GM21515 (cell line): Measurements from ENCODE around the gene EYS.
"Not testable (repeated sequence)": the region's sequence is repeated elsewhere in the genome, so short reads cannot be mapped to it uniquely, and the experiment has no call there.

Source experiments
- ATAC-seq: cut with Tn5 transposase; IDR thresholded peaks from one replicate; pipeline ENCODE4 v1.9.1; 2021; ENCODE audit not compliant: unreplicated experiment

EYS gene

DNA sequence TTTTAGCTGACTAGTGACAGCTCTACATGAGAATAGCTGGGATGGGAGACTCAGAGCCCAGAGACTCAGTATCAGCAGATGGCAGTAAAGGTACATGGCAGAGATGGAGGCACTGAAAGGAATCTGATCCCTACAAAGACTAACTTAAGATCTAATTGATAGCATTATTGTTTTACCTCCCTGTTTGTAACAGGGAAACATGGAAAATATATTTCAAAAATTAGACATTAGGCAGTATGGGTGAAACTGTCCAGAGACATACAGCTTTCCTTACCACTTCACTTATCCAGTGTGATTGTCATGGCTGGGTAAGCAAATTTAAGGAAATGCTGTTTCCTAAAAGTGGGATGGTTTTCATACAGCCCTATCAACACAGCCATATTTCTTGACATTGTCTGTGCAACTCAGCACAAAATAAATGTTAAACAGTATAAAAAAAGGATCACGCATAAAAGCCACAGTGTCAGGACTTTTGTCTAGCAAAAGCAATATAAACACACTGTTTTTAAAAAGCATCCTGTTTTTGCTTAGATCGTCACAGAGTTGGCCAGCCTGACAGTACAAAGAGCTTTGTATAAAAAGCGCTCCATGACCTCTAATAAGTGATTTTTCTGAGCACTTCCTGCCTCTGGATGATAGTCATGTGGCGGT, 1694.5 kb downstream of the EYS start:
- no peak for ATAC-seq

- ATAC-seq, result no peak
Observed at GRCh38 chr6:64010666-64011065, 1696.4 kb downstream of the EYS start.

DNA sequence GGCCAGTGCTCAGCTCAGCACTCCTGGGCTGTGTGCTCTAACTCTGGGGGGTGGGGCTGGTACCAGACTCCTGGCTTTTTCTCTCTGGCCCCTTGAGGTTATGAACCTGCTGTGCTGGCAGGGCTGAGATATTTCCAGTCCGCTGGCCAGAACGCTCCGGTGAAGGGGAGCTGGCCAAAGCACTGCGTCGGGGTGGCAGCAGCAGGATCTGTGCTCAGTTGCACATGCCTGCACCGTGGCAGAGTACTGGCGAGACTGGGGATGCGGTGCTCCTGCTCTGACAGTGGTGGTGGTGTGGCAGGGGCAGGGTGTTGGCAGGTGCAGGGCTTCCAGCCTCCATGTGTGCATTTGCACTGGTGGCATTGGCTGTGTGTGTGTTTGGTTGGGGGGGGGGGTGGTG, 1697.0 kb downstream of the EYS start:
- ATAC-seq, result no peak

DNA sequence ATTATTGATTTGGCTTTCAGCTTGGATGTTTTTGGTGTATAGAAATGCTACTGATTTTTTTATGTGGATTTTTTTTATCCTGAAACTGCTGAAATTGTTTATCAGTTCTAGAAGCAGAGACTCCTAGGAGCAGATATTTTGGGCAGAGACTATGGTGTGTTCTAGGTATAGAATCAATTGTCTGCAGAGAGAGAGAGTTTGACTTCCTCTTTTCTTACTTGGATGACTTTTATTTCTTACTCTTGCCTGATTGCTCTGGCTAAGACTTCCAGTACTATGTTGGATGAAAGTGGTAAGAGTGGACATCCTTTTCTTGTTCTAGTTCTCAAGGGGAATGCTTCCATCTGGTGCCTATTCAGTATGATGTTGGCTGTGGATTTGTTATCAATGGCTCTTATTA, 1700.8 kb downstream of the EYS start:
- ATAC-seq, result no peak

GRCh38 chr6:64000818-64001491, 1706.1 kb downstream of the EYS start:
- no peak for ATAC-seq

DNA sequence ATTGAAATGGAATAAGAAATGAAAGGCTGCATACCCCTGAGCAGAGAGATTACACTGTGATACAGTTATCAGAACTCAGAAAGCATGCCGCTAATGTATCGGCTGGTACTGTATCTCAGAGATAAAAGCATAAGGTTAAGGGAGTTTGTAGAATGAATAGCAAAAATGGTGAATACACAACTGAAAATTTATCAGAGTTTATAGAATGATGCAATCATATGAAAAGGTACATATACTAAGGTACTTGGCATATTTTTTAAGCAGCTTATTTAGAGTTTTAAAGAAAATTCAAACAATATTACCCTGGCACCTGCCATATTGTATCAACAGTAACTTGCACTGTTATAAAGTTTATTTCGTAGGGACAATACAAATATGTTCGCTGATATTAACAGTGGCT, 1707.4 kb downstream of the EYS start:
- no peak for ATAC-seq

DNA sequence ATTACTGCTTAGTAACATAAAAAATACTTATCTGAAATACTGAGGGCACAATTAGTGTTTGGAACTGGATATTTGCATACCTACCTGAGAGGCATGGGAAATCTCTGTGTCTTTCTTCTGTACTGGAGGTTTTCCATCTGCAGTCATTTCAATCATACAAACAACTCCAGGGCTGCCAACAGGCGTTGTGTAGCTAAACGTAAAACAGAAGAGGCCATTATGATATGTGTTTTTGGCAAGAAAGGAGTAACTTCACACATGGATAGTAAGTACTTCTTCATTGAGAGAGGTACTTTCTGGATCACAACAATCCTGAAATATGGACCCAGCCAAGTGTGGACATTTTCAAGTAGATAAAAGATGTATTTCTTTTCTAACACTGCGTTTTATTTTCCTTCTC, 1708.0 kb downstream of the EYS start:
- ATAC-seq, result no peak

GRCh38 chr6:63997734-63998133, 1709.3 kb downstream of the EYS start:
- ATAC-seq, result no peak

DNA sequence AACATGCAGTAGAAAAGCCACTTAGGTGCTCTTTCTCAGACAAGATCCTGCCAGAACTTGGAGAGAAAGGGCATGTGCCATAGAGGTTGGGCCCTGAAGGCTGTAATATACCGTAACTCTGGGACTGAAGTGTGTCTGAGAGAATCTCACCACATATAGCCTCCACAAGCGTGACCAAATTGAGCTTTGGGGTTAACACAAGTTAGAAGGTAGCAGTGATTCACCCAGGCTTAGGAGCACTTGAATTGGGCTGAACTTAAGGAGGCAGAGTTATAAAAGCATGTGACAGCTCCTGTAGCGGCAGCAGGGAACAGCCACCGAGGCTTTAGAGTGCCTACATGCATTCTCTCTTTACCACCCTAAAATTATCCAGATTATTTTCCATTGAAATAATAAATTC, 1709.8 kb downstream of the EYS start:
- no peak for ATAC-seq

- ATAC-seq, result no peak
Observed at GRCh38 chr6:63985223-63985622, 1721.8 kb downstream of the EYS start.

GRCh38 chr6:63975699-63976098, 1731.3 kb downstream of the EYS start:
- ATAC-seq, result no peak

- ATAC-seq, result no peak
Observed at GRCh38 chr6:63968650-63969049, 1738.4 kb downstream of the EYS start.

- ATAC-seq, result no peak
Observed at GRCh38 chr6:63964366-63964765, 1742.7 kb downstream of the EYS start.

- no peak for ATAC-seq
Observed at GRCh38 chr6:63963769-63964315, 1743.2 kb downstream of the EYS start.

DNA sequence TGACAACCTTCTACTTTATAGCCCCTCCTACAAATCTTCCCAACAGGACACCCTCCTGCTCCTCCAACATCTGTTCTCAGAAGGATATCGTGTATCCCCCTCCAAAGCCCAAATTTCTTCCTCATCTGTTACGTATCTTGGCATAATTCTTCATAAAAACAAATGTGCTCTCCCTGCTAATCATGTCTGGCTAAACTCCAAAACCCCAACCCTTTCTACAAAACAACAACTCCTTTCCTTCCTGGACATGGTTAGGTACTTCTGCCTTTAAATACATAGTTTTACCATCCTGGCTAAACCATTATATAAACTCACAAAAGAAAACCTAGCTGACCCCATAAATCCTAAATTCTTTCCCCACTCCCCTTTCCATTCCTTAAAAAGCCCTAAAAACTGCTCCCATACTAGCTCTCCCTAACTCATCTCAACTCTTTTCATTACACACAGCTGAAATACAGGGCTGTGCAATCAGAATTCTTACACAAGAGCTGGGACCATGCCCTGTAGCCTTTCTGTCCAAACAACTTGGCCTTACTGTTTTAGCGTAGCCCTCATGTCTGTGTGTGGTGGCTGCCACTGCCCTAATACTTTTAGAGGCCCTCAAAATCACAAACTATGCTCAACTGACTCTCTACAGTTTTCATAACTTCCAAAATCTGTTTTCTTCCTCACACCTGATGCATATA, 1753.5 kb downstream of the EYS start:
- ATAC-seq, result not testable (repeated sequence)

- no peak for ATAC-seq
Observed at GRCh38 chr6:63947792-63948529, 1759.1 kb downstream of the EYS start.

GRCh38 chr6:63945987-63946386, 1761.0 kb downstream of the EYS start:
- no peak for ATAC-seq

GRCh38 chr6:63943826-63944225, 1763.2 kb downstream of the EYS start:
- ATAC-seq, result no peak

GRCh38 chr6:63941747-63942470, 1765.1 kb downstream of the EYS start:
- ATAC-seq, result no peak

DNA sequence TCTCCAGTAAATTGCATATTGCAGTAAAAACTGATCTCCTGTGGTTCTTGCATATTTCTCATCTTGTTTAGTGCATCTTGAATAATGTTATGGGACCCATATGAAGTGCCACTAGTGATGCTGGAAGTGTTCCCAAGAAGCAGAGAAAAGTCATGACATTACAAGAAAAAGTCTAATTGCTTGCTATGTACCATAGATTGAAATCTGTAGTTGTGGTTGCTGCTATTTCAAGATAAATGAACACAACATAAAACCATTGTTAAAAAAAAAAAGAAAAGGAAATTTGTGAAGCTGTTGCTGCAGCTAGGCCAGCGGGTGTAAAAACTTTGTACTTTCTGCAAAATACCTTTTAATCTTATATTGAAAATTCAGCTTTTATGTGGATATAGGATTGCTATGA, 1767.0 kb downstream of the EYS start:
- ATAC-seq, result no peak

- ATAC-seq, result no peak
Observed at GRCh38 chr6:63936399-63936798, 1770.6 kb downstream of the EYS start.
